ENCODE measurements around the gene PRUNE2.

PRUNE2 gene

DNA sequence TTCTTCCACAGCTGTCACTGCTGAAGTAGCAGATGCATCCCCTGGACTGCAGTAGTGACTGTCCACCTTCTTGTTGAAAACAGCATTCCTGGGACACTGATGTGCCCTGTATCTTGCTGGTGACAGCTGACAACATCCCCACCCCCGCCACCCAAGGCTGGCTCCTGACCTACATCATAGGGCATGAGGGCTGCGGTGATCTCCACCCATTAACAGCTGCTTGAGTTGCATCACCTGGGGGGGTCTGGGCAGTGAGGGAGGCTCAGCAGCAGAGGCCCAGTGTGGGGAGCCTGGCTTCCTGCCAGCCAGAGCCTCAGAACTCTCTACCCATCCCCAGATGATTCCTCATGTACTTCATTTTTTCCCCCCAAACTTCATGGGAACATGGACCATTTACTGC, 4.1 kb downstream of the PRUNE2 start:
- DNase-seq, result no peak

DNA sequence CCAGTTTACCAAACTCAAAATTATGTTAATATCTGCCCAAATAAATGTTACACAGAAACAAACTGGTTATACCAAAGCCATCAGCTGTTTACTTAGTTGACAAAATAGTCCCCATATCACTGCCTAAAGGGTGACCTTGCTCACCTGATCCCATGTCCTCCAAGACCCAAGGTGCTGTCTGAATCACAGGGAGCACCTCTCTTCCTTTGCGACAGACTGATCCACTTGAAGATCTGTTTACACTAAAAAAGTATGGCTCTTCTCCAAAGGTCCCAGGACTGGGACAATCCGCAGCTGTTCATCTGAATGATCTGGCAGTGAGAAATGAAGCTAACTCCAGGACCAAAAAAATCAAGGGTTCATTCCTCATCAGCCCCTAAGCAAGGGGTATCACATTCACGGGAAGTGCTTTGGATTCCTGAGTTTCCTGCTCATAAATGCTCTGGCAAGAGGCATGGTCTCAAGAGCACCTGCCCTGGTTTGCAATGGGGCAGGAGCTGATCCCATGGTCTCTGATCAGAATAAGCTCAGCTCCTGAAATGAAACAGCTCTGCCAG, 5.0 kb downstream of the PRUNE2 start:
- DNase-seq, result no peak

DNA sequence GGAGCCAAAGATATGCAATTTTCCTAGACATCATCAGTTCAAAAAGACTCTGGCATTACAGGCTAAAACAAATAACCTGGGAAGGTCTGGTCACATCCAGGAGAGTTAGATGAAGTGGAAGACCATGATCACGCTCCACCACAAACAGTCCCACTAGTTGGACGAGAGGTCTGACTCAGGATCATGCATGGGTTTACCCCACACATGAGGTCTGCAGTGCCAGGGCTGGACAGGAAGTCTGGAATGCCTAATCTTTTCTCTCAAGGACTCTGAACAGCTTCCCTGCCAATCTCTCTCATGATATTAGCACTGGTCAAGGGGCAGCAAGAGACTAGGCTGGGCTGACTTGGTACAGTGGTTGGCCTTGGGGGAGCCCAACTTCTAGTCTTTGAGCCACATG, 7.1 kb downstream of the PRUNE2 start:
- no peak for DNase-seq

DNA sequence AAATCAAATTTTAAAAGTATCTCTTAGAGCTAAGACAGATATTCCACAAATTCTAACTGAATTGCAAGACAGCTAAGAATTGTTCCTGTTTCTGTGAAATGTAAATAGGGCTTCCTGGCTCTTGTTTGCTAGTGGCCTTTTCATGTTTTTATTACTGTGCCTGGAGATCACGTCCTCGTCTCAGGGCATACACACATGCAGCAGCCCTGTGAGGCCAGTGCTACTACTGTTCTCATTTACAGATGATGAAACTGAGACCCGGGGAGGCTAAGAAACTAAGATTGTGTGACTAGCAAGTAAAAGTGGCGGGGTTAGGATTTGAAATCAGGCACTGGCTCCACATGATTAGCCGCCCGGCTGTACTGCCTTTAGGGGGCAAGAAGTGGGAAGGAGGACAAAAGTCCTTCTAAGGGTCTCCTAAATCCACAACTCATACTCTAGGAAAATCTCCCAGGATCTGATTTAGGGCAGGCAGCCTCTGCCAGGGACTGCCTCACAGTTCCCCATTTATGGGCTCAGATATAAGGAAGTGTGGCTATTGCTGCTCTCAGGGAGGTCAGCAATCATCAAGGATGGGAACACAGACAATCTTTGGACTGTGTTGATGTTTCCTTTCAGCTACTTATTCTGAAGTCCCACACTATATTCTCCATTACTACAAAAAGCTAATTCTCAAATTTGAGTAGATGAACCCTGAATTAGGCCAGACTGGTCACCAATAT, 7.9 kb downstream of the PRUNE2 start:
- DNase-seq, result no peak

DNA sequence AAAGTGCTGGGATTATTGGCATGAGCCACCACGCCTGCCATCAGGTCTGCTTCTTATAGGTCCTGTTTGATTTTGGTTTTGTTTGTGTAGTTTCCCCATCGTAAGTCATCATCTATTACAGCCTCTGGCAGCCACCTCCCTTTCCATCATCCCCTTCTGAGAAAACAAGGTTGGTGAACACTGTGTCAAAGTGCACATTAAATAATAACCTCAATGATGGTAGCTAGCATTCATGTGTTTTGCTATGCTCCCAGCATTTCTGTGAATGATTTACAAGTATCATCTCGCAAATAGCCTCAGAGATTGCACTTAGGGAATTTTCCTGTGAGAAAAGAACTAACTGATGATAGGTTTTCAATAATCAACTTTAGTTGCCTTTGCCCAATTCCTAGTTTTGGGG, 9.9 kb downstream of the PRUNE2 start:
- no peak for DNase-seq

DNA sequence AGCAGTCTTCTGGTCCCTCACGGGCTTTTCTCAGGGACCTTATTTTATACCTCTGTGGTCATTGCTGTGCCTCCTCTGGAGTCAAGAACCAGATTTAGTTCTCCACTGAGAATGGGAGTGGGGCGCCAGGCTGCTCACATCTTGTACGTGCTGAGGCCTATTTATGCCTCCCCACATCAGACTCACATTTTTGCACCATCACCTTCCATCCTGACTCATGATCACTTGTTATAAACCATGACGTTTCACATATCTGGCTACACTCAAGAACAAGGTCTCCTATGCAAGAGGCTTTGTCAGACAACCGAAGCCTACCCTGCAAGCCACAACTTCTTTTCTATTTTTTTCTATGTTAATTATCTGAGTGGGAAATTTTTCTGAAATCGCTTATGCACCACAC, 10.7 kb downstream of the PRUNE2 start:
- no peak for DNase-seq

DNA sequence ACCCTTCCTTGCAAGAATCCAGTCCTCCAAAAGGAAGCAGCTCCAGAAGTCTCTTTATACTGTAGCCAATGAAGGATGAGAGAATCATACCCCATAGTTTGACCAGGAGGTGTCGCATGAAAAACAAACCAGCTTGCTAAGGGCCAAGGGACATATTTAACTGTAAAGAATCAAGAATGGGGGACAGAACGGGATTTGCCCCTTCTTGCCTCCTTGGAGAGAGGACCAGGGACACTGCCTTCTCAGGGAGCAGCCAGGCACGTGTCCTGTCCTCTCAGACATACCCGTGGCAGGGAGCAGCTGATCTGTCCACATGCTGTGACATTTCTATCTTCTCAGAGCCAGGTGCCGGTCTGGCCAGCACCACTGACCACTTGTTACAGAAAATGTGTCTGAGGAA, 11.7 kb downstream of the PRUNE2 start:
- DNase-seq, result no peak

DNA sequence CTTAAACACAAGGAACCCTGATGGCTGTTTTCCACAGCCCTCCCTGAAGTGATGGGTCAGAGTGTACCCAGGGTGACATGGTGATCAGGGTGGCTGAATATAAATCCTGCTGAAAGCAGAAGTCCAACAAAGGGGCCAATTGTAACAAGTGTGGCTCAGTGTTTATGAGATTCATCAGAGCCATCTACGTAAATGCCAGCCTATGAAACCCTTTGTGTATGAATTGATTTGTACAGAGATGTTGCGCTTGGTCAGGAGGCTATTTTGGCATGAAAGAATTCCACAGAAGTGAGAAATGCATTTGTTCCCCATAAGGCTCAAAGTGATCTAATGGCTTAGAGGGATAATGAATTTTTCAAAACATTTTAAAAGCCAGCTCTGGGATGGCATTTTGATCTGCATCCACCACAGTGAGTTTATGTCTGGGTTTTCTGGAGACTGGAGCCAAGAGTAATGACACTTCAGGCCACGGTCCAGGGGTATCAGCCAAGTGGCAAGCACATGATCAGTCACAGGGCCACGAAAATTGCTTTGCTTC, 12.4 kb downstream of the PRUNE2 start:
- DNase-seq, result no peak

DNA sequence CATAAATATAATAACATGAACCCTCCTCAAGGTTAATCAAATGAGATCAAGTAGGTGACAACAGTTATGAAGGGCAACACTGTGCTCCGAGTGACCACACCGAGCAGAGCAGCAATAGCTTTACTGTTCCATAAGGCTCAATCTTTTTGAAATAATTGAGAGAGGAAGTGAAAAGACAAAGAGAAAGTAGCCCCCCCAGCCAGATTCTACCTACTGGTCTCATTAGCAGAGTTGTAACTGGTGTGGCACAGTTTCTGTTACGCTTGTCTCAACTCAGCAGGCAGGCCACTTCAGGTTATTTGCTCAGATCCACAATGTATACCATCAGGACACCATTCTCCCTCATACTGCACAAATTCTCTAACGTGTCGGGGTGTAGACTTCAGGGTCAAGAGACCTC, 14.0 kb downstream of the PRUNE2 start:
- no peak for DNase-seq

DNA sequence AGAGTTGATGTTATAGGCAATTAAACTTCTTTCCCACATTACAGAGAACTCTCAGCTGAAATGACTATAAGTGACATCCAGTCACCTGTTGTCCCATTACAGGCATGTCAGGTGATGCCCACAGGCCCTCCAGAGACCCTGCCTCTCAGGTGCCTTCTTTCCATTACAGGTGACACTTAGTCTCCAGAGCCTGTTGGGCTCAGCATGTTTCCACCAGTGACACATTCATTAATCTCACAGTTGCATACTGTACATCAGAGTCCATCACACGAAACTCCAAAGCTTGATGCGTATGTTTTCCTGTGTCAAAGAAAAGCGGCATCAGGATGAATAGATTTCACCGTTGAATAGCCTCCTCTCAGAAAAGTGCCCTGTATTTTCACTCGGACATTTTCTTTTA, 14.6 kb downstream of the PRUNE2 start:
- DNase-seq, result no peak

DNA sequence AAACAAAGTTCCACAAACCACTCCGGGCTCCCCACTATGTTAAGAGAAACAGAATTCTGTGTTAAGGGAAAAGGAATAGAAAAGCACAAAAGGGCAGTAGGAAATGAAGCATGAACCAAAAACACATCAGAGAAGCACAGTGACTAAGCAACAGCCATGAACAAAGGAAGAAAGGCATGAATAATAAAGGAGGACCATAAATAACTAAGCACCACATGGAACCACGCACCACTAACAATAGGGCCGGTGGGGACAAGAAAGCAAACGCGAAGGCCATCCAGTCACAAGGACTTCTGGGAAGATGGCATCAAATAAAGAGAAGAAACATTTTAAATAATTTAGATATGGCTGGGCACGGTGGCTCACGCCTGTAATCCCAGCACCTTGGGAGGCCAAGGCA, 18.0 kb downstream of the PRUNE2 start:
- DNase-seq, result no peak

DNA sequence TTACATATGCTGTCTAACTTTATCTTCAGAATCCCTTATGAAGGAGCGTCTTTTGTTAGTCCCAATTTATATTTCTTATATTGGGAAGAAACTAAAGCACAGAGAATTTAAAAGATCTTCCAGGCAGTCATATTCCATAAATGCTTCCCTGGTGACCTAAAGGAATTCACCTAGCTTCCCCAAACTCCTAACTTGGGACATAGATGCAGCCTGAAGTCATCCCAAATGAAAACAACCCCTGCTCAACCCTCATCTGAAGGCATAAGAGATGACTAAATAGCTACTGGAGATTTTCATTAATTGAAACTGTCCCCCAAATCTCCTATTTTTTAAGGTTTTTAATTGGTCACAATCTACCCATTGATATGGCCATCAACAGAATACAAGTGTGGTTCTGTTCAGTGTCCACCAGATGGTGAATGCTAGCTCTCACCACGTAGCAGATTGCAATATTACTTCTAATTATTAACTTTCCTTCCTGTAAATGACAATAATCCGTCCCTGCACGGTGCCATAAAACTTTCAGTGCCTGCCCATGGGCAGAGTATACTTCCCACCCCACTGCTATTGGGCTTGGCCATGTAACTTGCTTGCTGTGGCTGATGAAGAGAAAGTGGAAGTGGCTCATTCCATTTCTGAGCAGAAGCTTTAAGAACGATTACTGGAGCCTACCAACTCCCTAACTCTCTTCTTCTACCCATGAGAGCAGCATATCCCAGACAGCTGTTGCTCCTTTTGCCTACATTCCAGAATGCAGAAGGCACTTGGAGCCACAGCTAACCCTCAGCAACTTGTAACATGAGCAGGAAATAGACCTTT, 18.7 kb downstream of the PRUNE2 start:
- DNase-seq, result no peak

DNA sequence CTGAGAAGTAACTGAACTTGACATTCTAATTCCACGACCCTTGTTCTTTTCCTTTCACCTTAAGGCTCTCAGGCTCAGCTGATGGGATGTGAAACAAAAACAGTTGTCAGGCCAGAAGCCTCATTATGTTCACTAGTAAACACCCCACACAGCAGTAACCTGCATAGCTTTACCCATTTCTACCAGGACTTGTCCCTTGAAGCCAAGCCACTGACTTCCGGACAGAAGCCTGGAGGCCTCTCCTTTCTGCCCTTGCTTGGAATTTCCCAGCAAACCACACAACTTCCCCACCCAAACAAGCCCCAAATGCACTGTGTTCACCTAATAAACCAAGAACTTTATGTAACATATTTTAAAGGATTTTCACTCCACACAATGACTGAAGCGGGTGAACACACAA, 19.6 kb downstream of the PRUNE2 start:
- no peak for DNase-seq

DNA sequence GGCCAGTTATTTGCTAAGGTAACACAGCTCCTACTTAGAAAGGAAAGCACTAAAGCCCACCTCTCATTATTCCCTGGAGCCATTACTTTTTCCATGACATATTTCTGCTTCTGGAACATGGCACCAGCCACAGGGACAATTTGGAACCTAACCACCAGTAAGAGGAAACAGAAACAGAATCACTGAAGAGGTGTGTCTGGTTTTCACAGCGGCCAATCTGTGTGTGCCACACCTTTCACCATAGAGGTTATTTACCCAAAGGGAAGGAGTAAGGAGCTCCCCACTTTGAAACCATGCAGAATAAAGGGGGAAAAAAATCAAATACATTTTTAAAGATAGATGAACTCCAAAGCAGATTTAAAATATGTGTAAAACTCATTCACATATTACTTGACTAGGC, 21.1 kb downstream of the PRUNE2 start:
- no peak for DNase-seq

DNA sequence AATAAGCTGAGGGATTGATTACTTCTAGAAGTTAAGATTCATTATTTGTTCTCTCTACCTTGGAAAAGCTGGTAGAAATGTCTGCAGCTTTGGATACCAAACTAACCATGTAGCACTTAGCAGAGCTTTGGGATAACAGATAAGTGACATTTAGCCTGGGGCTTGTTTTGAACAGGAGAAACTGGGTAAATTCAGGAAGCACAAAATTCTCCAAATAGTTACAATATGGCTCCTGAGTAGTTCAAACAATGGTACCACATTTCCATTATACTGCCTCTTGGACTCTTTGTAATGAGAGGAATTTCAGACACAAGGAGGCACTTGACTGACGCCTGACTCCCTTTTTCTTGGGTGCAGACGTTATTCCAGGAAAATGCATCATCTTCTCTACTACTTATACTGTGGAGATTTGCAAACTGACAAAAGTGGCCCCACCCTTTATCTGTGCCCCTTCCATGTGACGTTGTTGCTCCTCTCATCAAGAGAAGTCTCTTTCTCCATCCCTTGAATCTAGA, 22.5 kb downstream of the PRUNE2 start:
- DNase-seq, result no peak

DNA sequence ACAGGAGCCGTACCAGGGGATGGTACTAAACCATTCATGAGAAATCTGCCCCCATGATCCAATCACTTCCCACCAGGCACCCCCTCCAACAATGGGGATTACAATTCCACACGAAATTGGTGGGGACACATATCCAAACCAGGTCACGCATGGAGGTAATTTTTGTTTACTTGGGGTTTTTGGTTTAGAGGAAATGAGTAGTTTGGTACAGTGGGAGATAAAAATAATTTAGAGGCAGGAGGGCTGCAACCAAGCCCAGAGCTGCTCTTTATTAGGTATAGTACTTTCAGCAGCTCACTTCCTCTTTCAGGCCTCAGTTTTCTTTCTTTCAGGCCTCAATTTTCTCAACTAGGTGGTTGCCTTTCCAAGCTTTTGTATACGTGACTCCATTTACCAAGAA, 23.2 kb downstream of the PRUNE2 start:
- DNase-seq, result no peak

DNA sequence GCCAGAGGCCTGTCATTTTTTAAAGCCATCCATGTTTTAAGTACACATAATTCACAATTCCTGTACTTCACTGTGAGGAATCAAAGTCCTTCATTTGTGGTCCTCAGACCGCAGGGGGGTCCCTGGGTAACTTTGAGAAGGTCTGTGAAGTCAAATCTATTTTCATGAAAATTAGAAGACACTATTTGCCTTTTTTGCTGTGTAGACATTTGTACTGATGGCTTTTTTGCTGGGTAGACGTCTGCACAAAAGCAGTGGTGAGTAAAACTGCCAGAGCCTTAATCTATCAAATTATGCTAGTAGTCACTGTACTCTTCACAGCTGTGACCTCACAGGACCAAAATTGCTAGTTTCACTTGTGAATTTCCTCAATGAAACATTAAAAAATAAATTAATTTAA, 25.7 kb downstream of the PRUNE2 start:
- no peak for DNase-seq

DNA sequence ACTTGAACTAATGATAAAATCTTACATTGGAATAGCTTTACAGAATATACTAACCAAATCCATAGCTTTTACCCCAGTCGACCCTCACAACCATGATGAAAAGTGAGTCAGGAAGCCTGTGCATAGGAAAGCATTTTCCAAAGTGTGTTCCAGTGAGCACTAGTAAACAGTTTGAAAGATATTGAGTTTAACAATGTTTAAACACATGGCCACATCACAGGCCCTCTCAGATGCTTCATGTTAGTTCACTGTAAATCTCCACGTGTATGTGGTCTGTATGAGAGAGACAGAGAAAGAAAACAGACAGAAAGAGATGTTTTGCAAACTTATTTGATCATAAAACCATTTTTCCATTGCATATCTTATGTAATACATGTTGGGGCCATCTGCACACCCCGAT, 27.0 kb downstream of the PRUNE2 start:
- DNase-seq, result no peak

DNA sequence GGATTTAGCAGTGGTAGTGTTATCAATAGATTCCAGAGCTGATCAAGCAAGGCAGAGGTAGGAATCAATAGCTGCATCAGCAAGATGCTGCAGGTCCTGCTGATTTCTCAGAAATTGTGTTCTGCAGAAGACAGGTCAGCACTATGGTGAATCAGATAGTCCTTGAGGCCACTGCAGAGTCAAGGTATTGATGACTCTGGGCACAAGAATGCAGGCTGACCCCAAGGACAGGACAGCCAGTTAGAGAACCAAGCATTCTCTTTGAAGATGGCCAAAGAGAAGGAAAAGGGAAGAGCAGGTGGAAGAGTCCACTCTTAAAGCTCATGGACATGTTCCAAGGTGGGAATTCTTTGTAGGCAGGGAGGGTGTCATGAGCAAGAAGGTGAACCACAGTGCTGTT, 28.0 kb downstream of the PRUNE2 start:
- no peak for DNase-seq

DNA sequence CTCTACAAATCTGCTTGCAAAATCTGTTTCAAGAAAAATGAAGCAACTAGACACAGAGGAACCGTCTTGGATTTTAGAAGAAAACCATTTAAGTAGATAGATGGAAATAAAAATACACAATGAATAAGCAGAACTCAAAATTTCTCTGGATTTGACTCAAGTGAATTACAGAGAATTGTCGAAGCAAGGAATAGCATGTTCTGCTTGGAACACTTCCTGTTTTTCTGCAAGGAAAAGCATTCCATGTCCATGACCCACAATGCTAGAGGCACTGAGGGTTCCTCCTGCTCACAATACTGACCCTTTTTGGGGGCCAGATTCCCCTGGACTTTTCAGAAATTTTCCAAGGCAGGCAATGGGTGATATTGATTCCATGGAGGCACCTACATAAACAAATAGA, 29.8 kb downstream of the PRUNE2 start:
- no peak for DNase-seq

DNA sequence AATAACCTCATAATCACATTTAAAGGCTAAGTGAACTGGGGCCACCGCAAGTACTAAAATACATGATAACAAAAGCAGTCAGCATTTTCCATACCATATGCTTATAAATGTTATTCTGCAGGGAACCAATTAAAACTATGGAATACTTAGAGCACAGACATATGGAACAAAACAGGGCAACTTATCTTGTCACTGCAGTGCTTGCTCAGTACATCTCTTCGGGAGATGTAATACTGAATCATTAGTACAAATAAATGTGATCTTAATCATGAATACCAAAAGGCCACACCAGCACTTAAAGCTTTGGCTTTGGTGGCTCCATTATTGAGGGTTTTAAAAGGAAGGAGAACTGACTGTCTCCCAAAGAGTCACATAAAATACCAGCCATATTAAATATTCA, 32.1 kb downstream of the PRUNE2 start:
- no peak for DNase-seq

DNA sequence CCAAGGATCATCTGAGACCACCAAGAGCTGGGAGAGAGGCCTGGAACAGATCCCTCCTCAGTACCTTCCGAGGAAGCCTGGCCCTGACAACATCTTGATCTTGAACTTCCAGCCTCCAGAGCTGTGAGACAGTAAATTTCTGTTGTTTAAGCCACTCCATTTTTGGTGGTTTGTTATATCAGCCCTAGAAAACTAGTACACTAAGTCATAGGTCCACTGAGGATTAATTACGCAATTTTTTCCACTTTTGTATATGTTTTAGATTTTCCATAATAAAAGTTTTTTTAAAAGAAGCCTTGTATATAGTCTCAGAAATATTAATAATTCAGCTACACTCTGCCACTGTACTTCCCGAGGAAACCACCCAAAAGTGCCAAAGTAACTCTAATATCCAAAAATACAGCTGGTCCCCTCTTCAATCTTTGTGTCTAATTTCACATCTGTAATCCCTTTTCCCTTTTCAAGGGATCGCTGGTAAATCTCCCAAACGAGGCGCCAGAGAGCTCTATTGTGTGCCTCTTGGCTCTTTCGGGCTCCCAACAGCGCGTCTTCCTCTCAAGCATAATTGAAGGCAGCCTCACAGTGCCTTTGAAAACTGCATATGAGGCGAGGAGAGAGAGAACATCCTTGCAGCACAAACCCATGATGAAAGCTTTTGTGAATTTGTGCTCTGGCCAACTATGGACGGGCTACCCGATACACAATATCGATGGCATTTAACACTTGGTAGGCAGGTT, 32.7 kb downstream of the PRUNE2 start:
- peak in 1 of 2 experiments; percentile 3 for DNase-seq

DNA sequence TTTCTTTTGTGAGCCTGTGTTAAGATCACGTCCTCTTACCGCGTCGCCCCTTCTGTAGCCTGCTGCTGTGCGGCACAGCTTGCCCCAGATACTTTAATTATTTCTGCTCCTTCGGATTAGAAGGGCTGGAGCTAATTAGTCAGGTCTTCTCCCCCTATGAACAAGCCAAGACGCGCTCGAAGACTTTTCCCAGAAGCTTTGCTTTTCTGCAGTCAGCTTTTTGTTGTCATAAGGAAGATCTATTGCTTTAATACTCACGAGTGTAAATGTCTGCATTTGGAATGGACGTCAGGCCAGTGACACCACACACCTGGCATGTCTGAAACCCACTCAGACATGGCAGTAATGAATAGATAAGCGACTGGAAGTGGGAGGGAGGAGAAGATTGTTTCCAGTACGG, 37.0 kb downstream of the PRUNE2 start:
- DNase-seq, result peak in 1 of 2 experiments; percentile 51
